ENCODE measurements around the gene ANLN. TPM values are rescaled to one million over a fixed set of nuclear protein-coding genes. Genes with fewer than 3 reads are reported as not detected.

Gene ANLN
- total RNA-seq, 1 experiment from 2014 or later = 238 TPM

Other genes starting within 250 kb of the ANLN start
- gene EEPD1, start 236.6 kb upstream of the ANLN start, total RNA-seq (2021; ENCODE audit: unreplicated experiment) = 48.0 TPM

All from Panc1 (cell line).